Measurements from ENCODE around the gene OR7A5. TPM values are rescaled to one million over a fixed set of nuclear protein-coding genes. Genes with fewer than 3 reads are reported as not detected.
"Not testable (repeated sequence)": the region's sequence is repeated elsewhere in the genome, so short reads cannot be mapped to it uniquely, and the experiment has no call there.

OR7A5 gene
- total RNA-seq, 1 experiment from 2014 or later: not detected

DNA sequence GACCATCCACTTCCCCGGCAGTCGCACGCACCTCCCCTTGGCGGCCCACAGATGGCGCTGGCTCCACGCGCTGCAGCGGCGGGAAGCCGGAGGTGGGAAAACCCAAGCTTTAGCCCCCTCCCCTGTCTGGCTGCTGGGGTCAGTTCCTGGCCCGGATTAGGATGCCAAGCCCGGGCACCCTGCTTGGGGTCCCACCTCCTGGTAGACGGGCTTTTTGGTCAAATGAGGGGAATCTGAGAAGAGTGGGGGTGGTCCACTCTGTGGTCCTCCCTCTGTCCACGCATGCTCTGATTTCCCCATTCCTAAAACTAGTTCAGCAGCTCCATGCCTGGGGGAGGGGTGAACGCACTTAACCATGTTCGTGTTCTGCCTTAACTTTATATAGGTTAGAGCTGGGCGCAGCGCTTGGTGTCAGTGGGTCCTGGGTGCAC lies 48.5 kb downstream of the OR7A5 start:
- peak overlapping the region; percentile 80 for H2AFZ ChIP-seq (ENCODE audit: low read length)
- no peak overlapping the region for H4K91ac ChIP-seq (ENCODE audit: insufficient read length, low read depth, low read length)
- no peak overlapping the region for H3K9ac ChIP-seq (ENCODE audit: extremely low read depth, insufficient read length, low read length)
- no peaks in the 10 kb centered on the region for H3K79me2 ChIP-seq (ENCODE audit: insufficient read depth, low read length)
- H3K14ac ChIP-seq (ENCODE audit: insufficient read depth, low read length): no peak overlapping the region
- H3K18ac ChIP-seq (ENCODE audit: insufficient read length, low read depth, low read length): no peak overlapping the region
- H3K9me3 Mint-ChIP-seq: peaks cover 6 to 76% of the 10 kb centered on the region in 2 experiments; a peak in 4 of 5 replicates
- no peak overlapping the region for H2BK20ac ChIP-seq (ENCODE audit: low read depth, low read length, poor library complexity, severe bottlenecking)
- TF ChIP-seq, protein P1, sequence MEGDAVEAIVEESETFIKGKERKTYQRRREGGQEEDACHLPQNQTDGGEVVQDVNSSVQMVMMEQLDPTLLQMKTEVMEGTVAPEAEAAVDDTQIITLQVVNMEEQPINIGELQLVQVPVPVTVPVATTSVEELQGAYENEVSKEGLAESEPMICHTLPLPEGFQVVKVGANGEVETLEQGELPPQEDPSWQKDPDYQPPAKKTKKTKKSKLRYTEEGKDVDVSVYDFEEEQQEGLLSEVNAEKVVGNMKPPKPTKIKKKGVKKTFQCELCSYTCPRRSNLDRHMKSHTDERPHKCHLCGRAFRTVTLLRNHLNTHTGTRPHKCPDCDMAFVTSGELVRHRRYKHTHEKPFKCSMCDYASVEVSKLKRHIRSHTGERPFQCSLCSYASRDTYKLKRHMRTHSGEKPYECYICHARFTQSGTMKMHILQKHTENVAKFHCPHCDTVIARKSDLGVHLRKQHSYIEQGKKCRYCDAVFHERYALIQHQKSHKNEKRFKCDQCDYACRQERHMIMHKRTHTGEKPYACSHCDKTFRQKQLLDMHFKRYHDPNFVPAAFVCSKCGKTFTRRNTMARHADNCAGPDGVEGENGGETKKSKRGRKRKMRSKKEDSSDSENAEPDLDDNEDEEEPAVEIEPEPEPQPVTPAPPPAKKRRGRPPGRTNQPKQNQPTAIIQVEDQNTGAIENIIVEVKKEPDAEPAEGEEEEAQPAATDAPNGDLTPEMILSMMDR (conservative IDR thresholded peaks at IDR 0.05): peak; percentile 95
- no peaks in the 10 kb centered on the region for H3K79me1 ChIP-seq (ENCODE audit: insufficient read depth, low read depth, low read length, poor library complexity, severe bottlenecking)
- no peak overlapping the region for H4K5ac ChIP-seq (ENCODE audit: insufficient read length, low read depth, low read length)
- no peak overlapping the region for H2BK5ac ChIP-seq (ENCODE audit: insufficient read length, low read length)
- H3K4me2 ChIP-seq (ENCODE audit: insufficient read depth, insufficient read length, low read length): no peak overlapping the region
- no peaks in the 10 kb centered on the region for H4K20me1 ChIP-seq (ENCODE audit: control insufficient read depth, insufficient read depth, insufficient read length)
- no peaks in the 10 kb centered on the region for H3K4me1 ChIP-seq (ENCODE audit: insufficient read depth, low read length)
- no peak overlapping the region for H2AK5ac ChIP-seq (ENCODE audit: insufficient read length, low read length)
- no peak overlapping the region for H3K4ac ChIP-seq (ENCODE audit: low read depth, low read length)
- peak overlapping the region in 1 of 2 experiments; percentile 37; a peak in 2 of 5 replicates for H3K4me3 Mint-ChIP-seq
- H3K23me2 ChIP-seq (ENCODE audit: insufficient read length, low read depth, low read length, poor library complexity, severe bottlenecking): no peaks in the 10 kb centered on the region
- no peak overlapping the region for H3K27ac ChIP-seq (ENCODE audit: insufficient read length, low read depth, low read length)
- H3K9me3 ChIP-seq (ENCODE audit: control insufficient read depth, low read depth, low read length): no peaks in the 10 kb centered on the region
- no peak overlapping the region for H3K27ac Mint-ChIP-seq
- no peak overlapping the region for H4K8ac ChIP-seq (replicated peaks; ENCODE audit: insufficient read length, low read depth, low read length)
- no peaks in the 10 kb centered on the region for H3K27me3 ChIP-seq (ENCODE audit: insufficient read depth, low read length)
- no peak overlapping the region for H2BK15ac ChIP-seq (ENCODE audit: low read depth, low read length)
- H3K23ac ChIP-seq (ENCODE audit: insufficient read length, low read depth, low read length): no peak overlapping the region
- peak; percentile 81 for DNase-seq
- no peak overlapping the region for H3K56ac ChIP-seq (ENCODE audit: insufficient read length, low read depth, low read length)
- H2BK12ac ChIP-seq (ENCODE audit: insufficient read length, low read depth, low read length): no peak overlapping the region
- no peak overlapping the region for H2BK120ac ChIP-seq (ENCODE audit: low read depth, low read length, poor library complexity, severe bottlenecking)
- no CpG with 5 or more reads among the region's 18 CpGs for WGBS (ENCODE audit: extremely low coverage, insufficient read length, low lambda C conversion rate)
- H3K36me3 Mint-ChIP-seq (ENCODE audit: insufficient read depth in 1 of 3, low read depth in 3 of 3): no peaks in the 10 kb centered on the region
- no peaks in the 10 kb centered on the region for H3K27me3 Mint-ChIP-seq (ENCODE audit: low read depth)
- no peak overlapping the region for H3T11ph ChIP-seq (ENCODE audit: low read length)
- peaks cover 4% of the 10 kb centered on the region in 2 experiments; a peak in 3 of 4 replicates for H3K4me1 Mint-ChIP-seq

DNA sequence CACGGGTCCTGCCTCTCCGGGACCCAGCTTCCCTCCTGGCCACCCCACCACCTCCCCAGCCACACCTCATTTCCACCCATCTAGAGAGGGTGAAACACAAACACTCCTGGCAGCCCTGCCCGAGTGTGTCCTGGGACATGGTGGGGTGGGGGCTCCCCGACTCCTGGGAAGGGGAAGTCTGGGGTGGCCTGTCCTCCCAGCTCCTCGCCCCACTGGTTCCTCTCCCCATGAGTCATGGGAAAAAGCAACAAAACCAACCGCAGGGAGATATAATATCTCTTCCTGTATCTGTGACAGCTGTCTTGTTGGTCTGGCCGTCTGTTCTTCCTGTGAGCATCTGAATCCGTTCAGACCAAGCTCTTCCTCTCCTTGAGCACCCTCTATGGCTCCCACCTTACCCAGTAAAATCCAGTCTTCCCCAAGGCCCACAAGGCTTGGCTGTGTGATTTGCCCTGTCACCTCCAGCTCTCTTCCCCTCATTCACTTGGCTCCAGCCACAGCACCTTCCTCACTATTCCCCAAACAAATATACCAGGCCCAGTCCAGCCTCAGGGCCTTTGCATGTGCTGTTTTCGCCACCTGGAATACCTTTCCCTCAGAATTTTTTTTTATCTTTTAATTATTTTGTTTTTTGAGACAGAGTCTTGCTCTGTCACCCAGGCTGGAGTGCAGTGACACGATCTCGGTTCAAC lies 49.7 kb downstream of the OR7A5 start:
- H3K27ac ChIP-seq (ENCODE audit: insufficient read length, low read depth, low read length); H3K4me1 ChIP-seq (ENCODE audit: insufficient read depth, low read length); H3K79me2 ChIP-seq (ENCODE audit: insufficient read depth, low read length); H2BK5ac ChIP-seq (ENCODE audit: insufficient read length, low read length); H3K4ac ChIP-seq (ENCODE audit: low read depth, low read length); H3K4me1 Mint-ChIP-seq; H2AK5ac ChIP-seq (ENCODE audit: insufficient read length, low read length); H3K23me2 ChIP-seq (ENCODE audit: insufficient read length, low read depth, low read length, poor library complexity, severe bottlenecking); H4K20me1 ChIP-seq (ENCODE audit: control insufficient read depth, insufficient read depth, insufficient read length); H3K27ac Mint-ChIP-seq; H2BK15ac ChIP-seq (ENCODE audit: low read depth, low read length); H4K8ac ChIP-seq (replicated peaks; ENCODE audit: insufficient read length, low read depth, low read length); H2BK120ac ChIP-seq (ENCODE audit: low read depth, low read length, poor library complexity, severe bottlenecking); H2BK12ac ChIP-seq (ENCODE audit: insufficient read length, low read depth, low read length); H3K56ac ChIP-seq (ENCODE audit: insufficient read length, low read depth, low read length); H3K36me3 Mint-ChIP-seq (ENCODE audit: insufficient read depth in 1 of 3, low read depth in 3 of 3); H3K9ac ChIP-seq (ENCODE audit: extremely low read depth, insufficient read length, low read length); H2BK20ac ChIP-seq (ENCODE audit: low read depth, low read length, poor library complexity, severe bottlenecking); H3T11ph ChIP-seq (ENCODE audit: low read length); H4K5ac ChIP-seq (ENCODE audit: insufficient read length, low read depth, low read length); H3K23ac ChIP-seq (ENCODE audit: insufficient read length, low read depth, low read length); H3K9me3 ChIP-seq (ENCODE audit: control insufficient read depth, low read depth, low read length); H3K27me3 ChIP-seq (ENCODE audit: insufficient read depth, low read length); H3K79me1 ChIP-seq (ENCODE audit: insufficient read depth, low read depth, low read length, poor library complexity, severe bottlenecking); H3K14ac ChIP-seq (ENCODE audit: insufficient read depth, low read length); H3K18ac ChIP-seq (ENCODE audit: insufficient read length, low read depth, low read length); H2AFZ ChIP-seq (ENCODE audit: low read length); H4K91ac ChIP-seq (ENCODE audit: insufficient read length, low read depth, low read length); H3K4me2 ChIP-seq (ENCODE audit: insufficient read depth, insufficient read length, low read length); H3K27me3 Mint-ChIP-seq (ENCODE audit: low read depth): not testable (repeated sequence)
- H3K9me3 Mint-ChIP-seq: peaks cover 6 to 74% of the 10 kb centered on the region in 2 experiments; a peak in 4 of 5 replicates
- peak; percentile 12 for DNase-seq
- peak overlapping the region in 1 of 2 experiments; percentile 10; a peak in 1 of 5 replicates for H3K4me3 Mint-ChIP-seq
- no CpG with 5 or more reads among the region's 11 CpGs for WGBS (ENCODE audit: extremely low coverage, insufficient read length, low lambda C conversion rate)

Data from H9 (cell line).